ENCODE data around the gene NEIL1.
"Not testable (repeated sequence)": the region's sequence is repeated elsewhere in the genome, so short reads cannot be mapped to it uniquely, and the experiment has no call there.

Gene NEIL1

GRCh38 chr15:75346796-75347221 lies at the start of gene NEIL1:
NEIL1 (plus strand) TSS chr15:75347039; CDS start chr15:75348906, 1,867 bp downstream.
- POLR2A ChIA-PET (ENCODE audit: low non-redundant PET), result no interaction called here
- DNase-seq (ENCODE audit: low spot score), result no peak

GRCh38 chr15:75298541-75299310 lies 48.1 kb upstream of the NEIL1 start:
- DNase-seq (ENCODE audit: low spot score); POLR2A ChIA-PET (ENCODE audit: low non-redundant PET); H3K27ac ChIP-seq: not testable (repeated sequence)
- CTCF ChIA-PET, result interaction anchor here (0.7 kb wide), 2 partner anchors 349 to 487 kb away, joined by 3 read pairs; no protein-coding TSS in a partner anchor

More at GRCh38 chr15:75346796-75347221, at the start of gene NEIL1:
- TF ChIP-seq CTCF (conservative IDR thresholded peaks at IDR 0.05; ENCODE audit: low read depth), result no peak
- H3K27ac ChIP-seq, result peak within 1 kb of the TSS; percentile 49
- CTCF ChIA-PET, result no interaction called here

- CTCF ChIA-PET, result interaction anchor here (0.7 kb wide), 1 partner anchor 926 kb away, joined by 3 read pairs; no protein-coding TSS in a partner anchor
- POLR2A ChIA-PET (ENCODE audit: low non-redundant PET); DNase-seq (ENCODE audit: low spot score); H3K27ac ChIP-seq: not testable (repeated sequence)
- peak; percentile 74 for TF ChIP-seq CTCF (conservative IDR thresholded peaks at IDR 0.05; ENCODE audit: low read depth)
Measured at GRCh38 chr15:75299311-75299688, 47.5 kb upstream of the NEIL1 start.

GRCh38 chr15:75300026-75300425 lies 46.8 kb upstream of the NEIL1 start:
- POLR2A ChIA-PET (ENCODE audit: low non-redundant PET); DNase-seq (ENCODE audit: low spot score); H3K27ac ChIP-seq: not testable (repeated sequence)
- CTCF ChIA-PET, result interaction anchor here (0.6 to 0.8 kb wide), 4 partner anchors 10 to 926 kb away, joined by 3 read pairs; no protein-coding TSS in a partner anchor

- POLR2A ChIA-PET (ENCODE audit: low non-redundant PET), result no interaction called here
- no peak for DNase-seq (ENCODE audit: low spot score)
- CTCF ChIA-PET, result no interaction called here
Measured at GRCh38 chr15:75302318-75302717, 44.5 kb upstream of the NEIL1 start.

GRCh38 chr15:75302753-75303152 lies 44.1 kb upstream of the NEIL1 start:
- H3K27ac ChIP-seq; CTCF ChIA-PET; POLR2A ChIA-PET (ENCODE audit: low non-redundant PET); DNase-seq (ENCODE audit: low spot score): not testable (repeated sequence)

More at GRCh38 chr15:75302318-75302717, 44.5 kb upstream of the NEIL1 start:
- TF ChIP-seq CTCF (conservative IDR thresholded peaks at IDR 0.05; ENCODE audit: low read depth), result no peak
- H3K27ac ChIP-seq, result no peak overlapping the region

- no peak for DNase-seq (ENCODE audit: low spot score)
- CTCF ChIA-PET, result interaction anchor here (0.7 kb wide), 1 partner anchor 277 kb away, joined by 3 read pairs; no protein-coding TSS in a partner anchor
- POLR2A ChIA-PET (ENCODE audit: low non-redundant PET), result interaction anchor here (0.5 kb wide), 1 partner anchor 436 kb away, joined by 3 read pairs; no protein-coding TSS in a partner anchor
Measured at GRCh38 chr15:75306188-75306587, 40.7 kb upstream of the NEIL1 start.

More at GRCh38 chr15:75306188-75306587, 40.7 kb upstream of the NEIL1 start:
- no peak for TF ChIP-seq CTCF (conservative IDR thresholded peaks at IDR 0.05; ENCODE audit: low read depth)
- H3K27ac ChIP-seq, result no peak overlapping the region
